ENCODE measurements around the gene COL28A1.

COL28A1 gene

GRCh38 chr7:7536396-7537019, 835 bp upstream of the COL28A1 start:
- H3K4me3 ChIP-seq (ENCODE audit: low read length), result no peak overlapping the region
- no peak for TF ChIP-seq CTCF (conservative IDR thresholded peaks at IDR 0.05; ENCODE audit: low read depth, low read length)
- no peak for DNase-seq (ENCODE audit: low read depth)

GRCh38 chr7:7533831-7534430, 1.7 kb downstream of the COL28A1 start:
- TF ChIP-seq CTCF (conservative IDR thresholded peaks at IDR 0.05; ENCODE audit: low read depth, low read length), result no peak
- no peak overlapping the region for H3K4me3 ChIP-seq (ENCODE audit: low read length)
- no peak for DNase-seq (ENCODE audit: low read depth)

- DNase-seq (ENCODE audit: low read depth), result no peak
- TF ChIP-seq CTCF (conservative IDR thresholded peaks at IDR 0.05; ENCODE audit: low read depth, low read length), result no peak
- no peak overlapping the region for H3K4me3 ChIP-seq (ENCODE audit: low read length)
Observed at GRCh38 chr7:7529328-7529727, 6.3 kb downstream of the COL28A1 start.

- TF ChIP-seq CTCF (conservative IDR thresholded peaks at IDR 0.05; ENCODE audit: low read depth, low read length), result no peak
- no peak for DNase-seq (ENCODE audit: low read depth)
- H3K4me3 ChIP-seq (ENCODE audit: low read length), result no peak overlapping the region
Observed at GRCh38 chr7:7527047-7527446, 8.6 kb downstream of the COL28A1 start.

GRCh38 chr7:7526006-7526405, 9.7 kb downstream of the COL28A1 start:
- DNase-seq (ENCODE audit: low read depth), result no peak
- H3K4me3 ChIP-seq (ENCODE audit: low read length), result no peak overlapping the region
- no peak for TF ChIP-seq CTCF (conservative IDR thresholded peaks at IDR 0.05; ENCODE audit: low read depth, low read length)

- no peak for DNase-seq (ENCODE audit: low read depth)
- H3K4me3 ChIP-seq (ENCODE audit: low read length), result no peak overlapping the region
- no peak for TF ChIP-seq CTCF (conservative IDR thresholded peaks at IDR 0.05; ENCODE audit: low read depth, low read length)
Observed at GRCh38 chr7:7524121-7524520, 11.6 kb downstream of the COL28A1 start.

GRCh38 chr7:7522421-7522820, 13.3 kb downstream of the COL28A1 start:
- no peak overlapping the region for H3K4me3 ChIP-seq (ENCODE audit: low read length)
- DNase-seq (ENCODE audit: low read depth), result no peak
- TF ChIP-seq CTCF (conservative IDR thresholded peaks at IDR 0.05; ENCODE audit: low read depth, low read length), result no peak
